Activated CD4-positive, CD25-positive, alpha-beta regulatory T cell (primary cell): ENCODE data around the gene ADAMTS7.
"Not testable (repeated sequence)": the region's sequence is repeated elsewhere in the genome, so short reads cannot be mapped to it uniquely, and the experiment has no call there.

Experiments
- DNase-seq, 4 experiments: peaks; one replicate each; lab custom pipeline; 2025; lab: John Stamatoyannopoulos, UW

Gene ADAMTS7

DNA sequence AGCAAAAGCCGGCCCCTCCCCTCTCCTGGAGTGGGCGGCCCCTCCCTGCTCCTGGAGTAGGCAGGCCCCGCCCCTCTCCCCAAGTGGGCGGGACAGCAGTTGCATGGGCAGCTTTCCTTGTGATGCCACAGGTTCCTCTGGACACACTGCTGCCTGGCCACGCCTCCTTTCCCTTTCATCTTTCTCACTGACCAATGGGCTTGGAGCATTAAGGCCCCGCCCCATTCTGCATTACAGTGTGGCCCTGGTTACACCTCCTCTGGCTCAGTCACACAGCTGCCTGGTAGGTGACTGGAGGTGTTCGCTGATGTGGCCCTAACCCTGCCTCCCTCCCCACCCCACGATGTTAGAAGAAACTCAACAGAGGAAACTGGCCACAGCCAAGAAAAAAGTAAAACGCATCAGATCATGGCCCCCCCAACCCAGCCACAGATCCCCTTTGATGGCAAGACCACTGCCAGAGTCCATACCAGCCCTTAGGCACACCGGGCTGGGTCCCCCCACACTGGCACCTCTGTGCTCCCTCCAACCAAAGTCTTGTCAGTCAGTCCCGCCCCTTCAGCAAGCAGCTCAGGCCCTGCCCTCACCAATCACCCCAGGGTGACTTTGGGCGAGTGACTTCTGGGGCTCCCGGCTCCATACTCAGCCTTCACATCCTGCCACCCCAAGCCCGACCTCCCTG, 84.3 kb downstream of the ADAMTS7 start:
- no peak for DNase-seq

GRCh38 chr15:78719819-78720450, 91.3 kb downstream of the ADAMTS7 start:
- DNase-seq, result not testable (repeated sequence)

DNA sequence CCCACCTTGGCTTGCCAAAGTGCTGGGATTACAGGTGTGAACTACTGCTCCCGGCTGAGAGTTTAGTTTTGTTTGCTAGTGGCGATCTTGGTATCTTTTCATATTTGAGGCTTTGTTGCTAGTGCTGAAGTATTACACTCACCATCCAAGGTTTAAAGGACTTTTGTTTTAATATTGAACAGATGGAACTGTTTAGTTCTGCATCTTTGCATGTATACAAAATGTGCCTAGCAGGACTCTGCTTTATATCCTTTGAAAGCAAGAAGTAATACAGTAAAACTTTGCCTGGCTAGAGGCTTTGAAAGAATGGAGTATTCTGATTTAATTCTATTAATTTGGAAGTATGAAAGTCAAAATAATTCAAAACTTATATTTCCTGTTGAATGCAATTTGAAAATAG, 92.4 kb downstream of the ADAMTS7 start:
- DNase-seq, result no peak

GRCh38 chr15:78717956-78718656, 93.2 kb downstream of the ADAMTS7 start:
- no peak for DNase-seq

DNA sequence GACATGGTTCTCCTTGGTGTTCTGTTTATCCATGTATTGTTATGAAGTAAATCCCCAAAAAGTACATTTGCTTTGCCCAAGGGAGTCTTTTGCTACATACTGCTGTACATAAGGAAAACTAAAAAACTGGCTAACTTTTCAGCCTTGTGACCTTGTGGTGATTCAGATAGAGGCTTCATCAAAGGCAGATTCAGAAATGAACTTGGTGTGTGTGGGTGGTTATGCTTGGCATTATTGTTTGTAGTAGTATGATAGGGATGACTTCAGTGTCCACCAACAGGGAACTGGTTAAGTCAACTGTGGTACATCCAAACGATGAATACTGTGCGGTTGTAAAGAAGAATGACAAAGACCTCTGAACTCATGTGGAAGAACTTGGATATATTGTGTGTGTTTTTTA, 94.6 kb downstream of the ADAMTS7 start:
- no peak for DNase-seq

GRCh38 chr15:78715930-78716329, 95.3 kb downstream of the ADAMTS7 start:
- DNase-seq, result no peak

GRCh38 chr15:78715434-78715833, 95.8 kb downstream of the ADAMTS7 start:
- no peak for DNase-seq

- no peak for DNase-seq
These were observed 96.4 kb downstream of the ADAMTS7 start for GRCh38 chr15:78714890-78715289.

DNA sequence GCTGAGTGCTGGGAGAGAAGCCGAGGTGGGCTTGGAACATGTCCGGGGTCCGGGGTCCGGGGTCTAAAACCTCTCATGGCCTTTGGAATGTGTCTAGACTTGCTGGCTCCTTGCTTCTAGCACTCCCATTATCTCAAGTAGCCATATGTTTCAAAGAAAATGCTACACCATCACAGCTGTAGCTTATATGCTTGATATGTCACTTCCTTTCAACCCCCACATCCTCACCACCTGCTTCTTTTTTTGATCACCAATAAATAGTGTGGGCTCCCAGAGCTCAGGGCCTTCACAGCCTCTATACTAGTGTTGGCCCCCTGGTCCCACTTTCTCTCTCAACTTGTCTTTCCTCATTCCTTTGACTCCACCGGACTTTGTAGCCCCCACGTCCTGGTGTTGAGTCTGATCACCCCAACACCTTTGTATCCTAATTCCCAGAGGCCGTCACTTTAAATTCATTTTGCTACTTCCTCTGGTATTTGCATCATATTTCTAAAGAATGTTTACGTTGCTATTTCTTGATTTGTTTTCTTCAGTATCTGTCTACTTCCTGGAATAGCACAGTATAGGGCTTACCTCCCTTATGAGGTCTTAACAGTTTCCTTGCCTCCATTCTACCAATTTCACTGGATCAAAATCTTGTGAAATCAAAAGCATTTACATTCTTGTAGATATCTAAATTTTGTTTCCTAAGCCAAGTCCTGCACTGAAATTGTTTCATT, 98.3 kb downstream of the ADAMTS7 start:
- DNase-seq, result no peak

DNA sequence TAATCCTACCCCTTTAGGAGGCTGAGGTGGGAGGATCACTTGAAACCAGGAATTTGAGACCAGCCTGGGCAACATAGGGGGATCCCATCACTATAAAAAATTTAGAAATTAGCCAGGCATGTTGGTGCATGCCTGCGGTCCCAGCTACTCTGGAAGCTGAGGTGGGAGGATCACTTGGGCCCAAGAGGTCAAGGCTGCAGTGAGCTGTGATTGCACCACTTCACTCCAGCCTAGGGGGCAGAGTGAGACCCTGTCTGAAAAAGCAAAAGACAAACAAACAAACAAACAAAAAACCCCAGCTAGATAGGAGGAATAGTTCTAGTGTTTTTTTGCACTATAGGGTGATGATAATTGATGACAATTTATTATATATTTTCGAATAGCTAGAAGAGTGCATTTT, 99.6 kb downstream of the ADAMTS7 start:
- DNase-seq, result no peak

DNA sequence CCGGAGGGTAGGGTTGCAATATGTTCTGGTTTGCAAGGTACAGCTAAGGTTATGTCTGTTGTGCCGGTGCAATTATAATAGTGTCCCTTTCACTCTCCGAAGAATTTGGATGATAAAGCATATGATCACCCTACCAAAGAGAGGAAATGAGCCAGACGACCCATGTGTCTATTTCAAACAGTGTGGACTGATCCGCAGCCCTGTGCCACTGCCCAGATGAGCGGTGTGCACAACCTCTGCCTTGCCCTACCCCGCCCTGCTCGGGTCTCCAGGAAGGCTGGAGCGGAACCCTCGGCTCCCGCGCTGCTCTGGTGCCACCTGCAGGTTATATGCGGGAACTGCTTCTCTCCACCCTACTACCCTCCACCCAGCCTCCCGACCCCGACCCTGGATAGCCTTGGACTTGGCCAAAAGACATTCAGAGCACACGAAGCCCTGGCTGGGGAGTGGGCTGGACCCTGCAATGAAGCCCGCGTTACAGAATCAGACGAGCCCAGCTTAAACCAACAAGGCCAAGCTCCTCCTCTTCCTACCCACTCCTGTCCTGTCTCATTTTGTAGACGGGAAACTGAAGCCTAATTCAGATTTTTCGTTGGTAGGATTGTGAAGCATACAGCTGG, 101.9 kb downstream of the ADAMTS7 start:
- peak; percentile 16 to 52 (median 31) for DNase-seq
